Measurements from ENCODE around the gene TMEM63A. TPM values are rescaled to one million over a fixed set of nuclear protein-coding genes. Genes with fewer than 3 reads are reported as not detected.
A peak's percentile ranks its signal among the peaks of the same experiment; 100 is the strongest.

Gene TMEM63A
- total RNA-seq, 1 donor from 2014 or later = 24.8 TPM

DNA sequence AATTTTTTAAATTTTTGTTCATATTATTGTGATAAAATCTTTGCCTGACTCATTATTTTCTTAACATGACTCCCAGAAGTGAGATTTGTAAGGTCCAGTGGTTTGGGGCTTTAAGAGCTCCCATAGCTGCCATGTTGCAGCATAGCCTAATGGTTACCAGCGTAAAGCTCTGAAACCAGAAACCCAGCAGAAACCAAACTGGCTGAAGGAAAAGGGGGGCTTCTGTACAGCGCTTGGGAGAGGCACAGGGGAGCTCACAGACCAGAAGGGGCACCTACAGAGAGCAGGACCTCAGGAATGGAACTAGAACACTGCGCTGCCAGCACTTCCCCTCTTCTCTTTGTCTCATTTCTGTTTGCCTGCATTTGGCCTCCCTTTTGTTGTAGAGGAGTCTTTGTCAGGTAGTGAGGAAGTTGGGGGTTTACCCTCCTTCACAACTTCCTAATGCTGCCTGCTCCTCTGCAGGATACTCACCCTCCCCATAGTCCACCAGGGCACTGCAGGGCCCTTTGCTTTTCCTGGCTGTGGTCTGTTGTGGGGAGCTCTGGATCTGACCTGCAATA is 44.5 kb upstream of the TMEM63A start:
- H3K4me1 Mint-ChIP-seq = peaks cover 8% of the 10 kb centered on the region
- no peak for TF ChIP-seq CTCF (conservative IDR thresholded peaks at IDR 0.05)

GRCh38 chr1:225923692-225924555 is 41.7 kb upstream of the TMEM63A start, which contains the start of gene PYCR2:
TSS of gene PYCR2 (minus strand) at chr1:225924250. CDS start at chr1:225924110, 140 bp downstream.
- no peaks in the 10 kb centered on the region for H3K36me3 Mint-ChIP-seq (ENCODE audit: low read depth)
- peak within 1 kb of the TSS; percentile 97 for H3K27ac Mint-ChIP-seq (ENCODE audit: unreplicated experiment)
- no peaks in the 10 kb centered on the region for H3K27me3 Mint-ChIP-seq (ENCODE audit: low read depth)
- H3K4me1 Mint-ChIP-seq = peaks cover 8% of the 10 kb centered on the region
- H3K4me3 Mint-ChIP-seq = peak within 1 kb of the TSS; percentile 98
- TF ChIP-seq CTCF (conservative IDR thresholded peaks at IDR 0.05) = no peak
- peak; percentile 89 for DNase-seq (ENCODE audit: low read depth, low spot score)
- H3K9me3 Mint-ChIP-seq = no peaks in the 10 kb centered on the region

More for the DNA sequence above, 44.5 kb upstream of the TMEM63A start:
- H3K36me3 Mint-ChIP-seq (ENCODE audit: low read depth) = no peaks in the 10 kb centered on the region
- H3K9me3 Mint-ChIP-seq = no peaks in the 10 kb centered on the region
- no peaks in the 10 kb centered on the region for H3K27me3 Mint-ChIP-seq (ENCODE audit: low read depth)
- no peak for DNase-seq (ENCODE audit: low read depth, low spot score)
- no peak overlapping the region for H3K27ac Mint-ChIP-seq (ENCODE audit: unreplicated experiment)
- peak overlapping the region; percentile 77 for H3K4me3 Mint-ChIP-seq

- Mint-ChIP-seq H3K36me3 (ENCODE audit: low read depth) (no peaks in the 10 kb centered on the region), H3K4me3 (peak overlapping the region; percentile 98), H3K9me3 (no peaks in the 10 kb centered on the region), H3K4me1 (peaks cover 8% of the 10 kb centered on the region), H3K27me3 (ENCODE audit: low read depth) (no peaks in the 10 kb centered on the region), H3K27ac (ENCODE audit: unreplicated experiment) (peak overlapping the region; percentile 97)
- no peak for TF ChIP-seq CTCF (conservative IDR thresholded peaks at IDR 0.05)
- DNase-seq (ENCODE audit: low read depth, low spot score) = no peak
Observed at GRCh38 chr1:225923381-225923691, 41.2 kb upstream of the TMEM63A start.

DNA sequence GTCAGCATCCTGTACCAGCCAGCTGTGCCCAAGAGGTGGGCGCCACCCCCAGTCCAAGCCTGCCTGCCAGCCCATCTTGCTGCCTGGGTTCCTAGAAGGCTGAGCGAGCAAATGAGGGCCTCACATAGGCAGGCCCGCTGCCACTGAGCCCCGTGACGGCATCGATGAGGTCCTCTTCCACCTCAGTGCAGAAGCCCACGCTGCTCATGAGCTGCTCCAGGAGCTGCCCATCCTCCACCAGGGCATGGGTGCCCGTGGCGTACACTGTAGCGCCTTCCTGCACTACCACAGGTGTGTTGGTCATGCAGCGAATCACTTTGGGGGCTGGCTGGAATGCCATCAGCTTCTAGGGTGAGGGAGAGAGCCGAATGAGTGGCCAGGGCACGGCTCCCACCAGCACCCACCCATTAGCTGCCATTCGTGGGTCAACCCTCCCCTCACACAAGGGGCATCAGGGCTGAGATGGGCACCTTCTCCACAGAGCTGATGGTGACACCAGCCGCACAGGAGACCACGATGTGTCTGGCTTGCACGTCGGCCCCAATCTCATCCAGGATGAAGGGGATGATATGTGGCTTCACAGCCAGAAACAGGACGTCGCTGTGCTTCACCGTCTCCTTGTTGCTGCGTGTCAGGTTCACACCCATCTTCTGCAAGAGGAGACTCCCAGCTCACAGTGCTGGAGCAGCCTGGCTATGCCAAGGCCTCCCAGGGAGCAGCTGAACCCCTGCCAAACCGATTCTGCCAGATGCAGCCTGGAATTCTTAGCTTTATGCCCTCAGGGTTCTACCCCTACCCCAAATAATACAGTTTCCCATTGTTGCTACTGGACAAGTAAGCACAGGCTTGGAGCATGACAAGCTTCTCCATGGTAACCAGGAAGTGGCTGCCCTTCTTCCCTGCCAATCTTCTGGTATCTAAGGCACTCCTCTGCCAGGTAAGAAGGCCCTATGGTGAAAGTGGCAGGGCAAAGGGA is 39.8 kb upstream of the TMEM63A start:
- Mint-ChIP-seq H3K27ac (ENCODE audit: unreplicated experiment) (no peak overlapping the region), H3K4me1 (peaks cover 8% of the 10 kb centered on the region), H3K27me3 (ENCODE audit: low read depth) (no peaks in the 10 kb centered on the region), H3K9me3 (no peaks in the 10 kb centered on the region), H3K36me3 (ENCODE audit: low read depth) (peaks cover 4% of the 10 kb centered on the region), H3K4me3 (peak overlapping the region; percentile 98)
- TF ChIP-seq CTCF (conservative IDR thresholded peaks at IDR 0.05) = no peak
- no peak for DNase-seq (ENCODE audit: low read depth, low spot score)

DNA sequence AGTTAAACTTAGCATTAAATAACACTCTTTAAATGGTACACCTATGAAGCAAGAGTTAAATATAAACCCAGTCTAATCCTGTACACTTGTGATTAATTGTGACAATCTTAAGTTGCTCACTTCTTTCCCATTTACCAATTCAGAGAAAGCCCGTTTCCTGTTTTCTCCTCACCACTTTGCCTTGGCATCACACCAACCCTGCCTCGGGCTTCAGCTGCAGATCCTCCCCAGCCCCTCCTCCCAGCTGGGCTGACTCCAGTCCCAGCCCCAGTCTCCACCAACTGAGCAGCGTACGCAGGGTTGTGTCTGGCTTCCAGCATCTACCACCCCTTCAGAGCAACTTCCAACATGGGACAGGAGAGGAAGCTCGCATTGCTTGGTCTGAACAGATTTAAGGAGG is 37.7 kb upstream of the TMEM63A start:
- TF ChIP-seq CTCF (conservative IDR thresholded peaks at IDR 0.05) = no peak
- DNase-seq (ENCODE audit: low read depth, low spot score) = no peak
- H3K27ac Mint-ChIP-seq (ENCODE audit: unreplicated experiment) = peak overlapping the region; percentile 67
- H3K4me3 Mint-ChIP-seq = no peak overlapping the region
- H3K36me3 Mint-ChIP-seq (ENCODE audit: low read depth) = peaks cover 4% of the 10 kb centered on the region
- H3K4me1 Mint-ChIP-seq = peaks cover 20% of the 10 kb centered on the region
- no peaks in the 10 kb centered on the region for H3K27me3 Mint-ChIP-seq (ENCODE audit: low read depth)
- H3K9me3 Mint-ChIP-seq = no peaks in the 10 kb centered on the region
